PC-3 (cell line): Measurements from ENCODE around the gene TRPM2.

ENCODE experiments used
- EZH2 ChIP-seq: fragments of 300-600 bp; sonication (generic); IDR thresholded peaks from one replicate; pipeline ENCODE4 v1.6.1; 2017; ENCODE audit warnings: antibody characterized with exemption, mild to moderate bottlenecking, low read length; ENCODE audit not compliant: unreplicated experiment
- EZH2phosphoT487 ChIP-seq: fragments of 300-600 bp; sonication (generic); IDR thresholded peaks from 2 replicates; pipeline ENCODE4 v1.6.1; 2018; ENCODE audit warnings: mild to moderate bottlenecking, antibody characterized with exemption, low read length, borderline replicate concordance
- TF ChIP-seq, protein P1 (sequence below): fragments of 300-600 bp; sonication (generic); conservative IDR thresholded peaks from 2 replicates; pipeline ENCODE4 v1.5.1; 2017; ENCODE audit warnings: antibody characterized with exemption, low read depth, mild to moderate bottlenecking, low read length

DNA sequence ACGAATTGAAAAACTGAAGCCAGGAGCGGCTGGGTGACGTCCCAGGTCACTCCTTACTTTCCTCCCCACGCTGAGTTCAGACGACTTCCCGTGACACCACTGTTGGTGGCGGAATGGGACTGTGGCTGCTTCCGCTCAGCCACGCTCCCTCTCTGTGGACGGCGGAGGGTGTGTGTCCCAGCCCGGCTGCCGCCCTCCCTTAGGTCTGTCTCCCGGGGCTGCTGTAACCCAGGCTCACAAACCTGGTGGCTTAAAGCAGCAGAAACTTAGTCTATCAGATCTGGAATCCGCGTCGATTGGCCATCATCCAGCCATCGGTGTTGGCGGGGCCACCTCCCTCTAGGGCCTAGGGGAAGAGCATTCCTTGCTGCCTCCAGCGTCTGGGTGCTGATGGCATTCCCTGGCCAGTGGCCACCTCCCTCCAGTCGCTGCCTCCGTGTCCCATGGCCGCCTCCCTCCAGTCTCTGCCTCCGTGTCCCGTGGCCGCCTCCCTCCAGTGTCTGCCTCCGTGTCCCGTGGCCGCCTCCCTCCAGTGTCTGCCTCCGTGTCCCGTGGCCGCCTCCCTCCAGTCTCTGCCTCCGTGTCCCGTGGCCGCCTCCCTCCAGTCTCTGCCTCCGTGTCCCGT lies 17.5 kb downstream of the TRPM2 start:
- TF ChIP-seq, protein P1, sequence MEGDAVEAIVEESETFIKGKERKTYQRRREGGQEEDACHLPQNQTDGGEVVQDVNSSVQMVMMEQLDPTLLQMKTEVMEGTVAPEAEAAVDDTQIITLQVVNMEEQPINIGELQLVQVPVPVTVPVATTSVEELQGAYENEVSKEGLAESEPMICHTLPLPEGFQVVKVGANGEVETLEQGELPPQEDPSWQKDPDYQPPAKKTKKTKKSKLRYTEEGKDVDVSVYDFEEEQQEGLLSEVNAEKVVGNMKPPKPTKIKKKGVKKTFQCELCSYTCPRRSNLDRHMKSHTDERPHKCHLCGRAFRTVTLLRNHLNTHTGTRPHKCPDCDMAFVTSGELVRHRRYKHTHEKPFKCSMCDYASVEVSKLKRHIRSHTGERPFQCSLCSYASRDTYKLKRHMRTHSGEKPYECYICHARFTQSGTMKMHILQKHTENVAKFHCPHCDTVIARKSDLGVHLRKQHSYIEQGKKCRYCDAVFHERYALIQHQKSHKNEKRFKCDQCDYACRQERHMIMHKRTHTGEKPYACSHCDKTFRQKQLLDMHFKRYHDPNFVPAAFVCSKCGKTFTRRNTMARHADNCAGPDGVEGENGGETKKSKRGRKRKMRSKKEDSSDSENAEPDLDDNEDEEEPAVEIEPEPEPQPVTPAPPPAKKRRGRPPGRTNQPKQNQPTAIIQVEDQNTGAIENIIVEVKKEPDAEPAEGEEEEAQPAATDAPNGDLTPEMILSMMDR, result no peak
- no peak for TF ChIP-seq EZH2phosphoT487
- TF ChIP-seq EZH2, result no peak
